ENCODE results near the gene SLC2A3.

DNA sequence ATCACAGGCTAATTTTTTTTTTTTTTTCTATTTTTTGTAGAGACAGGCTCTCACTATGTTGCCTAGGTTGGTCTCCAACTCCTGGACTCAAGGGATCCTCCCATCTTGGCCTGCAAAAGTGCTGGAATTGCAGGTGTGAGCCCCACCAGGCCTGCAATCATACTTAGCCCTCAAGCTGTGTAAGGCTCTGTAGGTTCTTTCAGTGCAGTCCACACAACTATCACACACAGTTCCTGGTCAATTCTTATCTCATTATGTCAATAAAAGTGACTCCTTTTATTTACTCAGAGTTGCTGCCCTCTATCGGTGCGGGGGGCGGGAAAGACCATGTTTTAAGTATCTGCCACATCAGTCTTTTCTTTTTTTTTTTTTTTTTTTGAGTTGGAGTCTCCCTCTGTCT is 29.0 kb downstream of the SLC2A3 start:
- TF ChIP-seq POLR2AphosphoS5 (IDR thresholded peaks at IDR 0.05; ENCODE audit: borderline replicate concordance, low read depth, low read length) (no peak), EZH2 (IDR thresholded peaks at IDR 0.05) (no peak)
